Smooth muscle cell (in vitro differentiated cells): ENCODE data around the gene C3orf70. TPM values are rescaled to one million over a fixed set of nuclear protein-coding genes. Genes with fewer than 3 reads are reported as not detected.

Experiments
- DNase-seq: peaks from one replicate; lab custom pipeline; 2025; ENCODE audit not compliant: unreplicated experiment; lab: John Stamatoyannopoulos, UW
- H2AFZ ChIP-seq: fragments of 200-600 bp; sonication (generic); 2 replicates; pipeline ENCODE4 v1.6.0; 2016; ENCODE audit warnings: antibody characterized with exemption, low read depth, mild to moderate bottlenecking
- H3F3A ChIP-seq: fragments of 200-600 bp; sonication (generic); 2 replicates; pipeline ENCODE4 v1.6.0; 2017; ENCODE audit warnings: antibody characterized with exemption, low read depth
- H3K27ac ChIP-seq: fragments of 200-600 bp; sonication (generic); 2 replicates; pipeline ENCODE4 v1.5.1; 2016; ENCODE audit warnings: low read depth, mild to moderate bottlenecking
- H3K27me3 ChIP-seq: fragments of 200-600 bp; sonication (generic); 2 replicates; pipeline ENCODE4 v1.6.1; 2016; ENCODE audit warnings: low read depth, mild to moderate bottlenecking
- H3K36me3 ChIP-seq: fragments of 200-600 bp; sonication (generic); 2 replicates; pipeline ENCODE4 v1.5.1; 2016; ENCODE audit warnings: low read depth
- H3K4me1 ChIP-seq: fragments of 200-600 bp; sonication (generic); 2 replicates; pipeline ENCODE4 v1.5.1; 2016; ENCODE audit warnings: low read depth
- H3K4me2 ChIP-seq: fragments of 200-600 bp; sonication (generic); 2 replicates; pipeline ENCODE4 v1.6.0; 2016; ENCODE audit warnings: mild to moderate bottlenecking
- H3K4me3 ChIP-seq: fragments of 200-600 bp; sonication (generic); 2 replicates; pipeline ENCODE4 v1.5.1; 2016; ENCODE audit warnings: mild to moderate bottlenecking
- H3K79me2 ChIP-seq: fragments of 200-600 bp; sonication (generic); 2 replicates; pipeline ENCODE4 v1.6.0; 2016; ENCODE audit warnings: low read depth, mild to moderate bottlenecking
- H3K9ac ChIP-seq: fragments of 200-600 bp; sonication (generic); 2 replicates; pipeline ENCODE4 v1.6.0; 2016; ENCODE audit warnings: low read depth
- H3K9me3 ChIP-seq: fragments of 200-600 bp; sonication (generic); replicated peaks from 2 replicates; pipeline ENCODE4 v1.5.1; 2016; ENCODE audit warnings: low read depth
- H4K20me1 ChIP-seq: fragments of 200-600 bp; sonication (generic); 2 replicates; pipeline ENCODE4 v1.6.0; 2016; ENCODE audit warnings: low read depth
- WGBS: methylation state at CpG from one replicate; pipeline ENCODE4 v1.1.7; 2016; ENCODE audit warnings: low lambda C conversion rate; 5-methylcytosine and 5-hydroxymethylcytosine counted together
- polyA plus RNA-seq: library from polyadenylated mRNA; unstranded; fragments of >200 nt; fragmentation: Nextera tagmentation; extraction: Ambion mirVana; gene quantifications from 2 replicates; pipeline ENCODE4 v1.2.1, GENCODE V29; 2016
- total RNA-seq: library from RNA; depleted of rRNA; stranded (reverse); fragments of >200 nt; gene quantifications from 2 replicates; pipeline ENCODE4 v1.2.3, GENCODE V29; 2014
- TF ChIP-seq, protein P1 (sequence below): fragments of 200-600 bp; sonication (generic); IDR thresholded peaks from 2 replicates; pipeline ENCODE4 v1.5.1; 2017; ENCODE audit warnings: borderline replicate concordance, mild to moderate bottlenecking, antibody characterized with exemption; ENCODE audit not compliant: insufficient read depth, poor library complexity, severe bottlenecking

Gene C3orf70
- total and polyA plus RNA-seq, 2 experiments from 2014 or later, result 0.23 to 0.72 TPM

DNA sequence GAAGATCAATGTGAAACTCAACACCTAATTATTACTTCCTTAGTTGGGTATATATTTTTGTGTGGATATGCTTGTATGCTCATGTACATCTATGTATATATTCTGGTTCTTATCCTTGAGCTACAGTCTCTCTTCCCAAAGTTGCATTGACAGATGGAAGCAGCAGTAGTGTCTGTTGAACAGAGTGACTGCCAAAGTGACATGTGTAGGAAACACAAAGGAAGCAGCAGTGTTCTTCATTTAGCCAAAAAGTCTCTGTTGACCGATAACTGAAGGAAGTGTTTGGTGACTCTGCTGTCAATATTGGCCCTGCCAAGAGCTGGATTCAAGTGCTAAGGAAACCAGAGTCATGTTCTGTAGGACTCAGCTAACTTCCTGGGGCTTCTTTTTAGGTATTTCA, 123.8 kb downstream of the C3orf70 start:
- TF ChIP-seq, protein P1, sequence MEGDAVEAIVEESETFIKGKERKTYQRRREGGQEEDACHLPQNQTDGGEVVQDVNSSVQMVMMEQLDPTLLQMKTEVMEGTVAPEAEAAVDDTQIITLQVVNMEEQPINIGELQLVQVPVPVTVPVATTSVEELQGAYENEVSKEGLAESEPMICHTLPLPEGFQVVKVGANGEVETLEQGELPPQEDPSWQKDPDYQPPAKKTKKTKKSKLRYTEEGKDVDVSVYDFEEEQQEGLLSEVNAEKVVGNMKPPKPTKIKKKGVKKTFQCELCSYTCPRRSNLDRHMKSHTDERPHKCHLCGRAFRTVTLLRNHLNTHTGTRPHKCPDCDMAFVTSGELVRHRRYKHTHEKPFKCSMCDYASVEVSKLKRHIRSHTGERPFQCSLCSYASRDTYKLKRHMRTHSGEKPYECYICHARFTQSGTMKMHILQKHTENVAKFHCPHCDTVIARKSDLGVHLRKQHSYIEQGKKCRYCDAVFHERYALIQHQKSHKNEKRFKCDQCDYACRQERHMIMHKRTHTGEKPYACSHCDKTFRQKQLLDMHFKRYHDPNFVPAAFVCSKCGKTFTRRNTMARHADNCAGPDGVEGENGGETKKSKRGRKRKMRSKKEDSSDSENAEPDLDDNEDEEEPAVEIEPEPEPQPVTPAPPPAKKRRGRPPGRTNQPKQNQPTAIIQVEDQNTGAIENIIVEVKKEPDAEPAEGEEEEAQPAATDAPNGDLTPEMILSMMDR, result no peak
- no peaks in the 10 kb centered on the region for H3K4me1 ChIP-seq
- no peaks in the 10 kb centered on the region for H3K79me2 ChIP-seq
- H4K20me1 ChIP-seq, result no peaks in the 10 kb centered on the region
- no peaks in the 10 kb centered on the region for H3F3A ChIP-seq
- H3K36me3 ChIP-seq, result no peaks in the 10 kb centered on the region
- 94% methylated on average over 1 of the region's 1 CpG for WGBS
- DNase-seq, result no peak
- H3K9ac ChIP-seq, result no peak overlapping the region
- no peak overlapping the region for H3K4me2 ChIP-seq
- H3K27me3 ChIP-seq, result no peaks in the 10 kb centered on the region
- no peak overlapping the region for H2AFZ ChIP-seq
- no peak overlapping the region for H3K4me3 ChIP-seq
- H3K27ac ChIP-seq, result no peak overlapping the region
- H3K9me3 ChIP-seq, result no peaks in the 10 kb centered on the region

DNA sequence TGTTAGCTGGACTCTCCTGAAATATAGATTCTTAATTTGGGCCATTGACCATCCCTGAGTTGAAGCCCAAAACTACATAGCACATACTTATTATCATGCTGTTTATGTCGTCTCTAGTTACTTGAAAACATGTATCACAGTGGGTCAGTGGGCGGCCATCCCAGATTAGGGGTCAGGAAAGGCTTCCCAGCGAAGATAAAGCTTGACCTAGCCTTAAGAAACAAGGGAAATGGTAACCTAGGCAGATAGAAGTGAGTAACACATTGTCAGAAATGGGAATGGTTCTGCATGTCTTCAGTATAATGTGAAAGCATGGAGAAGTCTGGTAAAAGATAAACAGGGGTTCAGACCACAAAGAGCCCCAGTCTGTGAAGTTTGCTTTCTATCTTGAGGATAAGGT, 124.7 kb downstream of the C3orf70 start:
- no peaks in the 10 kb centered on the region for H3K9me3 ChIP-seq
- H3K27me3 ChIP-seq, result no peaks in the 10 kb centered on the region
- H3K36me3 ChIP-seq, result no peaks in the 10 kb centered on the region
- no peaks in the 10 kb centered on the region for H3K4me1 ChIP-seq
- no peaks in the 10 kb centered on the region for H4K20me1 ChIP-seq
- no peak overlapping the region for H3K4me2 ChIP-seq
- DNase-seq, result no peak
- H3K27ac ChIP-seq, result no peak overlapping the region
- H3K79me2 ChIP-seq, result no peaks in the 10 kb centered on the region
- no peak overlapping the region for H3K4me3 ChIP-seq
- TF ChIP-seq, protein P1, result no peak
- no peaks in the 10 kb centered on the region for H3F3A ChIP-seq
- H2AFZ ChIP-seq, result no peak overlapping the region
- WGBS, result 97% methylated on average over 3 of the region's 3 CpGs
- H3K9ac ChIP-seq, result no peak overlapping the region

Other genes with a start within 250 kb of the C3orf70 start
- 2.7 and 3.7 TPM in 2 replicates for gene EHHADH, start 101.0 kb upstream of the C3orf70 start, total RNA-seq
- gene EHHADH, start 101.0 kb upstream of the C3orf70 start, polyA plus RNA-seq, result 1.5 and 2.9 TPM in 2 replicates
- 27.1 and 28.5 TPM in 2 replicates for gene MAP3K13, start 210.1 kb upstream of the C3orf70 start, total RNA-seq
- gene MAP3K13, start 210.1 kb upstream of the C3orf70 start, polyA plus RNA-seq, result 49.9 and 65.4 TPM in 2 replicates